GM19025 (cell line): ENCODE results near the gene MISP3.
A peak's percentile ranks its signal among the peaks of the same experiment; 100 is the strongest.

Experiments used
- ATAC-seq: cut with Tn5 transposase; IDR thresholded peaks from one replicate; pipeline ENCODE4 v1.9.1; 2021; ENCODE audit warnings: mild to moderate bottlenecking, low read depth, moderate library complexity; ENCODE audit not compliant: unreplicated experiment

Gene MISP3

GRCh38 chr19:14078411-14078810, 5.8 kb downstream of the MISP3 start:
- no peak for ATAC-seq

GRCh38 chr19:14080887-14081796, 8.6 kb downstream of the MISP3 start:
- peak; percentile 85 for ATAC-seq

DNA sequence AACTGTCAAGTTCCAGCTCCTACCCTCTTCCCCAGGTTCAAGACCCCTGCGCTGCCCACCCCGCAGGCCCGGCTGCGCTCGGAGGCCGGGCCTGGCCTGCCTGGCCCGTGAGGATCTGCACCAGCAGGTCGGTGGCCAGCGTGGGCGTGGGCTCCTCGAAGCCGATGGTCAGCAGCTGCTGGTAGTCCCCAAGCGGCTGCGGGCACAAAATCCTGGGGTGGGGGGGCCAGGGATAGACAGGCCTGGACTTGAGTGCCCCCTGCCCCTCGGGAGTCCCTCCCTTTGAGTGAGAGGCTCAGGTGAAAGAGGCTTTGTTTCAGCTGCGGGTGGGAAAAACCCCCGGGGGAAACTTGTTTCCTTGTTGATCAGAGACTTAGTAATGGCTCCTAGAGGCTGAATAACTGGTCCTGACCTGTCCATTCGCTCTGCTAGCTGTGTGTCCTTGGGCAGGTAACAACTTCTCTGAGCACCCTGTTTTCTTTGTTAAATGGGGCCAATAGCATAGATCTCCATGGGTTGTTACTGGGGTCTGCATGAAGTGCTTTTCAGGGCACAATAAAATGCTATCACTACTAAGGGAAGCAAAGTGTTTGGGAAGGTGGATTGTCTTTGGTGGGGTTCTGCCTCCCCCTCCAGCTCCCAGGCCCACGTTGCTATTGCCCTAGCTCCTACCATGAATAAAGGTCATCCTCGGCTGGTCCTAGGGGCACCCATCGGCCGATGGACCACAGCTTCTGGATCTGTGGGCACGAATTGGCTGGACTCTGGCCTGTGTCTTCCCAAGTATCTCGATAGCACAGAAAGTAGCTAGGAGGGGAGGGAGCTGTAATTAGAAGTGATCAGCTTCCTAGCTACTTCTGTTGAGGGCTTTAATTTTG, 9.4 kb downstream of the MISP3 start:
- ATAC-seq, result no peak

GRCh38 chr19:14082675-14082960, 10.0 kb downstream of the MISP3 start:
- no peak for ATAC-seq

- no peak for ATAC-seq
Observed at GRCh38 chr19:14085309-14085995, 12.9 kb downstream of the MISP3 start, which contains the start of gene C19orf67. TSS of gene C19orf67 (minus strand) at chr19:14085783. CDS start at chr19:14085627, 156 bp downstream.

- no peak for ATAC-seq
Observed at GRCh38 chr19:14086098-14086497, 13.5 kb downstream of the MISP3 start.

GRCh38 chr19:14088634-14089411, 16.2 kb downstream of the MISP3 start:
- ATAC-seq, result no peak

DNA sequence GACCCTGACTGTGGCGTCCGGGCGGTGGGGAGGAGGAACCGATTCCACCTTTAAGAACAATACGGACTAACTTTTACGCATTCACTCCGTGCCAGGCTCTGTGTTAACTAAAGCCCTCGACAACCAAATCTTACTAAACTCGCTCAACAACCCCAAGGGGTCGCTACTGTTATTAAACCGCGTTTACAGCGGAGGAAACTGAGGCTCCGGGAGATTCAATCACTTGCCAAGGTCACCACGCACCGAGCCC, 16.8 kb downstream of the MISP3 start:
- no peak for ATAC-seq

DNA sequence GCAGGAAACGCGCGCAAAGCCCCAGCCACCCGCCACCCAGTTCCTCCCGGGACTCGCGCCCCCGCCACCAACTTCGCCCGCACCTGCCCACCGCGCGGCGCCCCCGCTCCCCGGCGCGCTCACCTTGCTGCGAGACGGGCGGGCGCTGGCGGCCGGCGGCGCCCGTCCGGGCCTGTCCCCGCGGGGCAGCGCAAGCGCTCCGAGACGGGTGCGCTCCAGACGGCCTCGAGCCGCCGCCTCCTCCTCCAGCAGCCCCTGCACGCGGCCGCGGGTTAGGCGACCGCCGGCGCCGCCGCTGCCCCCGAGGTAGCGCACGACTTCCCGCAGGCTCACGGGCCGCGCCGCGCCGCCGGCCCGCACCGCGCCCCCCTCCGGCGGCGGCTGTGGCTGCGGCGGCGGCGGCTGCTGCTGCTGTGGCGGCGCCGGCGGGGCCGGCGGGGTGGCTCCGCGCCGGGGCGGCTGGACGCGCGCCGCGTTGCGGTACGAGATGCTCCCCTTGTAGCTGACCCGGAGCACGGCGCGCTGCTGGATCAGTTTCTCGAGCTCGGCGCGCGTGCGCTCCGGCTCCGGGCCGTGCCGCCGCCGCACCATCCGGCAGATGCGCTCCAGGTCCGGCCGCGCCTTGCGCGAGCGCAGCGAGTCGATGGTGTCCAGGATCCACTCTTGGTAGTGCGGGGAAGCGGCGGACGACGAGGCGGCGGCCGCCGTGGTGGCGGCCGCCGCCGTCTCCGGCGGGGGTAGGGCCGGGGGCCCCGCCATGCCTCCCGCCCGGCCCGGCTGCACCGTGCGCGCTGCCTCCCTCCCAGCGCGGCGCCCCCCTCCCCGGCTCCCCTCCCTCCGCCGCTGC, 17.3 kb downstream of the MISP3 start:
- ATAC-seq, result peak; percentile 17

DNA sequence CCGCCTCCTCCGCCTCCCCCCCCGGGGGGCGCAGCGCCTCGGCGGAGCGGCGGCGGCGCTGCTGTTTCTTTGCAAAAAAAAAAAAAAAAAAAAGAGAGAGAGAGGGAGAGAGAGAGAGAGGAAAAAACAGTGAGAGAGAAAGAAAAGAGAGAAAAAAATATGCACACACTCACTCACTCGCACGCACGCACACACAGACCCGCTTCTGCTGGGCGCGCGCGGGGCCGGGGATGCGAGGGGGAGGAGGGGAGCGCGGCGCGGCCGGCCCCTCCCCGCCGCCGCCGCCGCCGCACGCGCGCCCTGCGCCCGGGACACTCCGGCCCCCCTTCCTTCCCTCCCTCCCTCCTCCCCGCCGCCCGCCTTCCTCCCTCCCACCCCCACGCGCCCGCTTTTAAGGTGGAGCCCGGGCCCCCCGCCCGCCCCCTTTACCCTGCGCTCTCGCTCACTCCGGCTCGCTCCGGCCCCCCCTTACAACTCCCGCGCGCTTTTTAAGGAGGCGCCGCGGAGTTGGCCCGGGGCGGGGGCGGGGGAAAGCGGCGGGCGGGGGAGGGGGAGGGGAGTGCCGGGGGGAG, 18.0 kb downstream of the MISP3 start, which contains the start of gene SAMD1:
Gene SAMD1, minus strand, starts transcription at position 243 of the 572 bp plus-strand sequence.
- ATAC-seq, result peak; percentile 35

DNA sequence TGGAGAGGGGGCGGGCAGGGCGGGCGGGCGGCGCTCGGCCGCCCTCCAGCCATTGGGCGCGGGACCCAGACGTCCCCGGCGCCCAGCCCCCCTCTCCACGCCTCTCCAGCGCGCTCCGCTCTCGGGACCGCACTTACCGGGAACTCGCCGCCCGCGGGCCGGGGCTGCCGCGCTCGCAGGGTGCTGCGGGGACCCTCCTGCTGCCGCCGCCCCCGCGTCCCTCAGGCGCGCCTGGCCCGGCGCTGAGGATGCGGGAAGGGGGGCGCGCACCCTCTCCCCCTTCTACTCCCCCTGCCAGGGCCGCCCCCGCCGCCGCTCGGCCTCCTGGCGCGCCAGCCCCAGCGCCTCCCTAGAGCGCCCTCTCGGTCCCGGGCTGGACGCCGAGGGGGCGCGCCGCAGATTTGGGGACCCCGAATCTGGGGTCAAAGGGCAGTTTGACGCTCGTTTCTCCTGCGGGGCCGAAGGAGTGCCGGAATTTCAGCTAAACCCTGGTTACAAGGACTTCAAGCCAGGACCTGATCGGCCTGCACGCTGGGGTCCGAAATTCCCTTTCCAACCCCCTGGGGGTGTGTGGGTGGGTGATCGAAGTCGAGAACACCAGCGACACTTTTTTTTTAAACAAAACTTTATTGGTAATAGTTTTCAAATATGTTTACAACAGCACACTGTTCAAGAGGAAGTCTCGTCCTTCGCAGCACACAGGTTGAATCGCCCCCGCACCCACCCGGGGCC, 18.7 kb downstream of the MISP3 start:
- peak; percentile 55 for ATAC-seq

DNA sequence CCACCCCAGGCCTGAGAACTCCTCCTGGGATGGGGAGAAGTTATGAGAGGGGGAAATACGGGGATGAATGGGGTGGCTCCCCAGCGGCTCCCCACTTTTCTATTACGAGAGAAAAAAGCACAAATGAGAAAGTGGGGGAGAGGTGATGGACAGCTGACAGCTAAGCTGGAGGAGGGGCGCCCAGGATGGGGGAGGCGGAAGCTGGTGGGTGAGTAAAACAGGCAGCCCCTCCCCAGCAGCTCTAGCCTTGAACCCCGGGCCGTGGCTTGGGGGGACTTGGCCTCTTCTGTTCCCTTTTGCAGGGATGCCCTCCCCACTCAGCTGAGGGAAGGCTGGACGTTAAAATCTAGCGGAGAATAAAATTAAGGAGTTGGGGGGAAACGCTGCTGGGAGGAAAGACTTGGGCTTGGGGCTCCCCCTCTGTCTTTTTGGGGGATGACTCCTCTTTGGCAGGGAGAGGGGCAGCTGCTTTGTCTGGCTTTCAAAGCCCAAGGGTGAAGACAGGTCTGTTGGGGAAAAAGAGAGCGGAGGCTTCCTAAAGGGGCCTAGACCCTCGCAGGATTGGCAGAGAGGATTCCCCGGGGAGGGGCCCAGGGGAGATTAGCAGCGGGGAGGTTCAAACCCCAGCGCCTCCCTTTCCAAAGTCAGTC, 19.4 kb downstream of the MISP3 start:
- no peak for ATAC-seq

GRCh38 chr19:14093117-14093823, 20.7 kb downstream of the MISP3 start:
- ATAC-seq, result no peak

- no peak for ATAC-seq
Observed at GRCh38 chr19:14094854-14095253, 22.3 kb downstream of the MISP3 start.

GRCh38 chr19:14096272-14096992, 23.8 kb downstream of the MISP3 start:
- no peak for ATAC-seq

DNA sequence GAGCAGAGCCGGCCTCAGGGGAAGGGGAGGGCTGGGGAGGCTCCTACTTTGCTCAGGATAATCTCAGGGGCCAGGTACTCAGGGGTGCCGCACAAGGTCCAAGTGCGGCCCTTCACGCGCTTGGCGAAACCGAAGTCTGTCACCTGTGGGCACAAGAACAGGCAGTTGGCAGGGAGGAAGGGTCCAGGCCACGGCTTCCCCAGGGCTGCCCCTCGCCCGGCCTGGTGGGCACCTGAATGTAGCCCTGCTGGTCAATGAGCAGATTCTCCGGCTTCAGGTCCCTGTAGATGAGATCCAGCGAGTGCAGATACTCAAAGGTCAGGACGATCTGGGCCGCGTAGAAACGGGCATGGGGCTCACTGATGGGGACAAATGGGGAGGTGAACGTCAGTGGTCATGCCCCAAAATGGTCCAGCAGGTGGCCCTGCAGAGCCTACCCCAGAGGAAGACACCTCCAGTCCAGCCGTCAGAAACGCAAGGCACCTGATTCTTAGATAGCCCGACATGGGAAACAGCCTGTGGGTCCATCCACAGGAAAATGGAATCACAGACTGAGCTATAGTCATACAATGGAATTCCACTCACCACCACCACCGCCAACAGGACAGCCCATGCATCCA, 25.1 kb downstream of the MISP3 start:
- no peak for ATAC-seq
